H1 (cell line): ENCODE results near the gene HOATZ. TPM values are rescaled to one million over a fixed set of nuclear protein-coding genes. Genes with fewer than 3 reads are reported as not detected.

Source experiments
- CTCF ChIA-PET: fragments of 300-600 bp; sonication (Branson Sonifier 250); formaldehyde crosslinking; loops from one replicate; lab custom pipeline; 2021; ENCODE audit not compliant: partially characterized antibody; lab: Charles Lee
- POLR2A ChIA-PET: fragments of 300-600 bp; sonication (Branson Sonifier 250); formaldehyde crosslinking; loops from one replicate; lab custom pipeline; 2021; ENCODE audit warnings: inconsistent platforms; ENCODE audit not compliant: partially characterized antibody; lab: Charles Lee
- DNase-seq, 2 experiments: peaks; one replicate each; pipeline versions ENCODE4 v3.0.0 to v3.0.0-alpha.2; 2010 to 2022; ENCODE audit warnings: low spot score in 2 of 2, low read depth in 1 of 2, mixed read lengths in 1 of 2
- FAIRE-seq: peaks from 2 replicates; lab custom pipeline; 2011; peaks lifted over from hg19 to GRCh38; lab: Jason Lieb, UNC
- H2AFZ ChIP-seq: 2 replicates; pipeline ENCODE4 v1.8.1; 2012; ENCODE audit warnings: low read length, inconsistent platforms
- H2AK5ac ChIP-seq: 2 replicates; pipeline ENCODE4 v1.6.1; 2013; ENCODE audit warnings: low read depth, low read length
- H2BK120ac ChIP-seq: replicated peaks from 2 replicates; pipeline ENCODE3; 2013; ENCODE audit warnings: low read depth, low read length, inconsistent platforms
- H2BK12ac ChIP-seq: 2 replicates; pipeline ENCODE4 v1.6.1; 2013; ENCODE audit warnings: low read depth, low read length
- H2BK15ac ChIP-seq: 2 replicates; pipeline ENCODE4 v1.6.1; 2013; ENCODE audit warnings: low read length
- H2BK20ac ChIP-seq: 2 replicates; pipeline ENCODE4 v1.6.1; 2013; ENCODE audit warnings: low read length
- H2BK5ac ChIP-seq: 2 replicates; pipeline ENCODE4 v1.6.1; 2013; ENCODE audit warnings: low read depth, low read length
- H3K14ac ChIP-seq: 2 replicates; pipeline ENCODE4 v1.6.1; 2013; ENCODE audit warnings: inconsistent platforms; ENCODE audit not compliant: insufficient read length
- H3K18ac ChIP-seq: 2 replicates; pipeline ENCODE4 v1.6.1; 2013; ENCODE audit warnings: low read length; ENCODE audit errors: extremely low read depth
- H3K23ac ChIP-seq: 2 replicates; pipeline ENCODE4 v1.6.1; 2013; ENCODE audit warnings: inconsistent platforms; ENCODE audit not compliant: insufficient read length
- H3K23me2 ChIP-seq: 2 replicates; pipeline ENCODE4 v1.6.1; 2013; ENCODE audit warnings: low read depth, low read length
- H3K27ac ChIP-seq: 2 replicates; pipeline ENCODE4 v1.6.1; 2011; ENCODE audit warnings: low read depth, low read length, inconsistent platforms
- H3K27me3 ChIP-seq, 4 experiments: replicated peaks in 1 of 4; 1 replicate in 1 of 4; 2 replicates in 3 of 4; pipeline versions ENCODE4 v1.6.1 to v1.8.1; 2011 to 2013; ENCODE audit warnings: low read length in 3 of 4, mild to moderate bottlenecking in 3 of 4, inconsistent platforms in 2 of 4, mixed read lengths in 2 of 4, moderate library complexity in 1 of 4; ENCODE audit not compliant: control insufficient read depth in 3 of 4, insufficient read depth in 3 of 4; ENCODE audit errors: extremely low read depth in 1 of 4
- H3K36me3 ChIP-seq, 4 experiments: 2 replicates each; pipeline versions ENCODE4 v1.6.1 to v1.8.1; 2011 to 2013; ENCODE audit warnings: mild to moderate bottlenecking in 4 of 4, low read length in 3 of 4, moderate library complexity in 2 of 4, control low read depth in 1 of 4, inconsistent platforms in 1 of 4; ENCODE audit not compliant: insufficient read depth in 4 of 4, control insufficient read depth in 2 of 4
- H3K4ac ChIP-seq: replicated peaks from 2 replicates; pipeline ENCODE3; 2013; ENCODE audit warnings: low read length, low read depth, mixed read lengths, inconsistent platforms; ENCODE audit not compliant: insufficient read length
- H3K4me1 ChIP-seq, 4 experiments: replicated peaks in 1 of 4; 1 replicate in 1 of 4; 2 replicates in 3 of 4; pipeline versions ENCODE4 v1.6.1 to v1.8.1; 2011 to 2013; ENCODE audit warnings: low read length in 3 of 4, inconsistent platforms in 2 of 4, mixed read lengths in 1 of 4; ENCODE audit not compliant: insufficient read depth in 4 of 4, control insufficient read depth in 3 of 4
- H3K4me2 ChIP-seq, 2 experiments: 2 replicates each; pipeline versions ENCODE4 v1.6.1 to v1.8.1; 2011 to 2013; ENCODE audit warnings: low read depth in 2 of 2, low read length in 2 of 2, control low read depth in 1 of 2, inconsistent platforms in 1 of 2, mild to moderate bottlenecking in 1 of 2; ENCODE audit not compliant: insufficient read depth in 1 of 2
- H3K4me3 ChIP-seq, 4 experiments: fragments of 200-600, 300-600 bp in 1 of 4; sonication (generic), shearing (Covaris generic), sonication (Bioruptor Twin) in 1 of 4; 2 replicates each; pipeline versions ENCODE4 v1.5.1 to v1.8.1; 2011 to 2016; ENCODE audit warnings: low read length in 4 of 4, low read depth in 3 of 4, control low read depth in 2 of 4, inconsistent platforms in 2 of 4, mild to moderate bottlenecking in 2 of 4, mixed read lengths in 1 of 4, moderate library complexity in 1 of 4; ENCODE audit not compliant: insufficient read depth in 2 of 4; ENCODE audit errors: extremely low read depth in 1 of 4
- H3K56ac ChIP-seq: replicated peaks from 2 replicates; pipeline ENCODE3; 2013; ENCODE audit warnings: low read depth, mild to moderate bottlenecking, mixed read lengths, low read length, inconsistent platforms; ENCODE audit not compliant: insufficient read length
- H3K79me1 ChIP-seq: 2 replicates; pipeline ENCODE4 v1.6.1; 2013; ENCODE audit warnings: low read depth, low read length, control low read depth
- H3K79me2 ChIP-seq, 2 experiments: 2 replicates each; pipeline versions ENCODE4 v1.6.1 to v1.8.1; 2012 to 2013; ENCODE audit warnings: low read length in 2 of 2, mild to moderate bottlenecking in 2 of 2, inconsistent platforms in 1 of 2; ENCODE audit not compliant: insufficient read depth in 2 of 2, control insufficient read depth in 1 of 2
- H3K9ac ChIP-seq, 4 experiments: replicated peaks in 1 of 4; 1 replicate in 1 of 4; 2 replicates in 3 of 4; pipeline versions ENCODE4 v1.6.1 to v1.8.1; 2011 to 2013; ENCODE audit warnings: low read depth in 3 of 4, low read length in 3 of 4, control low read depth in 2 of 4, mild to moderate bottlenecking in 2 of 4, moderate library complexity in 2 of 4, inconsistent platforms in 1 of 4; ENCODE audit errors: extremely low read depth in 1 of 4
- H3K9me3 ChIP-seq, 2 experiments: 2 replicates each; pipeline versions ENCODE4 v1.6.1 to v1.8.1; 2012 to 2013; ENCODE audit warnings: mild to moderate bottlenecking in 2 of 2, moderate library complexity in 2 of 2, control low read depth in 1 of 2, inconsistent platforms in 1 of 2, low read depth in 1 of 2, low read length in 1 of 2, mixed read lengths in 1 of 2; ENCODE audit not compliant: insufficient read depth in 2 of 2
- H4K20me1 ChIP-seq, 2 experiments: replicated peaks in 1 of 2; 2 replicates each; pipeline versions ENCODE3 to v1.8.1; 2011 to 2013; ENCODE audit warnings: inconsistent platforms in 2 of 2, low read length in 2 of 2, mild to moderate bottlenecking in 1 of 2; ENCODE audit not compliant: insufficient read depth in 2 of 2, control insufficient read depth in 1 of 2
- H4K5ac ChIP-seq: 2 replicates; pipeline ENCODE4 v1.6.1; 2013; ENCODE audit warnings: low read length, low read depth, mixed read lengths, inconsistent platforms; ENCODE audit not compliant: insufficient read length
- H4K8ac ChIP-seq: 2 replicates; pipeline ENCODE4 v1.8.0; 2013; ENCODE audit warnings: mild to moderate bottlenecking, moderate library complexity, low read length, inconsistent platforms; ENCODE audit not compliant: insufficient read depth; ENCODE audit errors: extremely low read depth
- H4K91ac ChIP-seq: replicated peaks from 2 replicates; pipeline ENCODE3; 2013; ENCODE audit warnings: low read length, mixed read lengths, inconsistent platforms; ENCODE audit not compliant: insufficient read length
- CBX8 ChIP-seq: fragments of 300-800, 300-1000 bp; sonication (generic); IDR thresholded peaks from 2 replicates; pipeline ENCODE4 v1.7.1; 2016; ENCODE audit warnings: low read depth, low read length, borderline replicate concordance
- GTF2F1 ChIP-seq: IDR thresholded peaks from 2 replicates; pipeline ENCODE4 v1.6.1; 2012; ENCODE audit warnings: low read depth, low read length, improper control_type of control experiment, borderline replicate concordance
- MAFK ChIP-seq: IDR thresholded peaks from 2 replicates; pipeline ENCODE4 v1.6.1; 2012; ENCODE audit warnings: low read depth, mild to moderate bottlenecking, improper control_type of control experiment, low read length
- RAD21 ChIP-seq, 2 experiments: IDR thresholded peaks in 1 of 2; conservative IDR thresholded peaks in 1 of 2; 2 replicates each; pipeline ENCODE4 v1.6.1; 2011; ENCODE audit warnings: low read depth in 2 of 2, low read length in 2 of 2, improper control_type of control experiment in 1 of 2, inconsistent platforms in 1 of 2, mild to moderate bottlenecking in 1 of 2, moderate library complexity in 1 of 2
- SIX5 ChIP-seq: IDR thresholded peaks from 2 replicates; pipeline ENCODE4 v1.6.1; 2011; ENCODE audit warnings: mild to moderate bottlenecking, low read depth, low read length
- TAF7 ChIP-seq: optimal IDR thresholded peaks from 2 replicates; pipeline ENCODE3; 2011; ENCODE audit warnings: low read depth, mild to moderate bottlenecking, inconsistent platforms, low read length, moderate library complexity, borderline replicate concordance
- WGBS, 2 experiments: shearing (Covaris generic) in 1 of 2; methylation state at CpG; one replicate each; pipeline versions ENCODE4 v1.1.6 to v1.1.7; 2013 to 2015; ENCODE audit warnings: low lambda C conversion rate in 2 of 2, mixed read lengths in 2 of 2, inconsistent platforms in 1 of 2, low coverage in 1 of 2, missing lambda C conversion rate in 1 of 2; ENCODE audit not compliant: insufficient replicate concordance in 2 of 2, insufficient coverage in 1 of 2, insufficient read length in 1 of 2; ENCODE audit errors: extremely low coverage in 1 of 2, missing lambda C conversion rate in 1 of 2; 5-methylcytosine and 5-hydroxymethylcytosine counted together
- polyA plus RNA-seq, 7 experiments: library from polyadenylated mRNA; depleted of rRNA in 3 of 7; stranded (reverse) in 5 of 7; unstranded in 2 of 7; fragments of >200 nt in 5 of 7; fragments of 200-250 nt in 2 of 7; gene quantifications; 1 replicate in 5 of 7; 2 replicates in 1 of 7; 4 replicates in 1 of 7; pipeline versions ENCODE4 v1.2.1 to v1.2.3, GENCODE V29; 2011 to 2013; ENCODE audit warnings: missing spikeins in 2 of 7, mixed read lengths in 2 of 7
- total RNA-seq: library from RNA; stranded (reverse); fragmentation: NEBNext Ultra II Directional; extraction: Animal tissue kit (Norgen Biotek cat#: 25700); gene quantifications from 2 replicates; pipeline ENCODE4 v1.2.1, GENCODE V29; 2021
- TF ChIP-seq, protein P1 (sequence below): IDR thresholded peaks from 2 replicates; pipeline ENCODE4 v1.6.1; 2012; ENCODE audit warnings: inconsistent platforms
- TF ChIP-seq, protein P2 (sequence below): IDR thresholded peaks from 2 replicates; pipeline ENCODE4 v1.6.1; 2012; ENCODE audit warnings: low read length, inconsistent platforms

Gene HOATZ
- total and polyA plus RNA-seq, 2 of the 8 experiments (the other 6 are each of a cell fraction or from before 2014, with no cell fraction given) = not detected

DNA sequence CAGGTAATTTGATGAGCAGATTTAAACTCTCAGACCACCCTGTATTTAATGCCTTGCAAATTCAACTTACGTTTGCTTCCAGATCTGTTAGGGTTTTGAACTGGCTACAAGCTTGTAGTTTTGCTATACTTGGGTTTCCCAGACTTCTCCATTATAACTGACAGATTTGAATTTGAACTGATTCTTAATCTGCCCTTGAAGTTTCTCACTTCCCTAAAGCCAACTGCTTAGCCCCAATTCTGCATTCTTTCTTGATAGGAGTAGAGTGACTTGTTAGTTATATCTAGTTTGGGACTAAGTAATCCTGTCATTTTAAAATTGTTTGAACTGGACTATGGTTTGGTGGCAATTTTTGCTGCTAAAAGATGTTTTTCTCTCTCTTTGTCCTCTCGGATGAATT, 35.7 kb downstream of the HOATZ start:
- no peak overlapping the region for H2BK120ac ChIP-seq
- no peaks in the 10 kb centered on the region for H3K9me3 ChIP-seq
- no peak overlapping the region for H3K18ac ChIP-seq
- no peak for FAIRE-seq
- no peak overlapping the region for H2BK5ac ChIP-seq
- no peak overlapping the region for H3K9ac ChIP-seq
- H3K79me2 ChIP-seq = no peaks in the 10 kb centered on the region
- 74% methylated on average over 2 of the region's 2 CpGs; no CpG with 5 or more reads in 1 of the 2 experiments for WGBS, 2 experiments
- H4K20me1 ChIP-seq = no peaks in the 10 kb centered on the region
- H4K5ac ChIP-seq = no peak overlapping the region
- no peak overlapping the region for H3K56ac ChIP-seq
- H3K4me2 ChIP-seq = no peak overlapping the region
- H2AK5ac ChIP-seq = no peak overlapping the region
- no peak overlapping the region for H3K14ac ChIP-seq
- ChIA-PET POLR2A (interaction anchor here (1.4 kb wide), 1 partner anchor 8 kb away, joined by 5 read pairs; no protein-coding TSS in a partner anchor), CTCF (interaction anchor here (0.8 to 6.1 kb wide), 5 partner anchors 8 to 16 kb away, joined by 3 to 30 read pairs (median 3); no protein-coding TSS in a partner anchor)
- H3K23me2 ChIP-seq = no peaks in the 10 kb centered on the region; the same call in 1 of the 2 replicates
- no peaks in the 10 kb centered on the region; a peak in 2 of 8 replicates for H3K36me3 ChIP-seq
- no peak overlapping the region for H2BK15ac ChIP-seq
- H2AFZ ChIP-seq = no peak overlapping the region
- H3K4me3 ChIP-seq = no peak overlapping the region
- TF ChIP-seq TAF7 (no peak), SIX5 (no peak), RAD21 (IDR thresholded peaks at IDR 0.05 in 1 of 2, conservative IDR thresholded peaks at IDR 0.05 in 1 of 2; ENCODE audit: low read depth in 2 of 2, low read length in 2 of 2) (no peak), GTF2F1 (no peak), CBX8 (no peak), MAFK (no peak)
- TF ChIP-seq, protein P1, sequence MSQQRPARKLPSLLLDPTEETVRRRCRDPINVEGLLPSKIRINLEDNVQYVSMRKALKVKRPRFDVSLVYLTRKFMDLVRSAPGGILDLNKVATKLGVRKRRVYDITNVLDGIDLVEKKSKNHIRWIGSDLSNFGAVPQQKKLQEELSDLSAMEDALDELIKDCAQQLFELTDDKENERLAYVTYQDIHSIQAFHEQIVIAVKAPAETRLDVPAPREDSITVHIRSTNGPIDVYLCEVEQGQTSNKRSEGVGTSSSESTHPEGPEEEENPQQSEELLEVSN = no peak
- TF ChIP-seq, protein P2, sequence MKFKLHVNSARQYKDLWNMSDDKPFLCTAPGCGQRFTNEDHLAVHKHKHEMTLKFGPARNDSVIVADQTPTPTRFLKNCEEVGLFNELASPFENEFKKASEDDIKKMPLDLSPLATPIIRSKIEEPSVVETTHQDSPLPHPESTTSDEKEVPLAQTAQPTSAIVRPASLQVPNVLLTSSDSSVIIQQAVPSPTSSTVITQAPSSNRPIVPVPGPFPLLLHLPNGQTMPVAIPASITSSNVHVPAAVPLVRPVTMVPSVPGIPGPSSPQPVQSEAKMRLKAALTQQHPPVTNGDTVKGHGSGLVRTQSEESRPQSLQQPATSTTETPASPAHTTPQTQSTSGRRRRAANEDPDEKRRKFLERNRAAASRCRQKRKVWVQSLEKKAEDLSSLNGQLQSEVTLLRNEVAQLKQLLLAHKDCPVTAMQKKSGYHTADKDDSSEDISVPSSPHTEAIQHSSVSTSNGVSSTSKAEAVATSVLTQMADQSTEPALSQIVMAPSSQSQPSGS = no peak
- H2BK20ac ChIP-seq = no peak overlapping the region
- no peak overlapping the region for H4K8ac ChIP-seq
- H3K79me1 ChIP-seq = no peaks in the 10 kb centered on the region
- H4K91ac ChIP-seq = no peak overlapping the region
- no peak overlapping the region for H3K27ac ChIP-seq
- H3K4ac ChIP-seq = no peak overlapping the region
- no peak overlapping the region for H3K23ac ChIP-seq
- DNase-seq = no peak
- no peak overlapping the region for H2BK12ac ChIP-seq
- peaks cover 0 to 17% (median 3%) of the 10 kb centered on the region in 4 experiments; a peak in 4 of 7 replicates for H3K4me1 ChIP-seq
- no peaks in the 10 kb centered on the region for H3K27me3 ChIP-seq
